Keratinocyte (primary cell): ENCODE results near the gene DES.

Experiments used
- CTCF ChIP-seq, 3 experiments: IDR thresholded peaks in 1 of 3; conservative IDR thresholded peaks in 1 of 3; optimal IDR thresholded peaks in 1 of 3; 2 replicates in 2 of 3; 3 replicates in 1 of 3; pipeline versions ENCODE3 to v1.5.1; 2011; ENCODE audit warnings: low read length in 3 of 3, mild to moderate bottlenecking in 3 of 3, moderate library complexity in 2 of 3, control low read depth in 1 of 3, inconsistent platforms in 1 of 3; ENCODE audit not compliant: insufficient read depth in 2 of 3; ENCODE audit errors: extremely low read depth in 1 of 3
- EZH2 ChIP-seq: IDR thresholded peaks from one replicate; pipeline ENCODE4 v1.6.1; 2012; ENCODE audit warnings: inconsistent platforms, mild to moderate bottlenecking, low read length, moderate library complexity

- TF ChIP-seq CTCF (optimal IDR thresholded peaks at IDR 0.05 in 1 of 3, IDR thresholded peaks at IDR 0.05 in 1 of 3, conservative IDR thresholded peaks at IDR 0.05 in 1 of 3; ENCODE audit: extremely low read depth in 1 of 3, insufficient read depth in 2 of 3, low read length in 3 of 3) (no peak), EZH2 (no peak)
Observed at GRCh38 chr2:219438453-219438852, 20.3 kb downstream of the DES start.
